DMS 273 (cell line): Measurements from ENCODE around the gene FCGR3A.
A peak's percentile ranks its signal among the peaks of the same experiment; 100 is the strongest.
"Not testable (repeated sequence)": the region's sequence is repeated elsewhere in the genome, so short reads cannot be mapped to it uniquely, and the experiment has no call there.

Source experiments
- DNase-seq: peaks from one replicate; lab custom pipeline; 2025; ENCODE audit not compliant: unreplicated experiment; lab: John Stamatoyannopoulos, UW

The FCGR3A gene

DNA sequence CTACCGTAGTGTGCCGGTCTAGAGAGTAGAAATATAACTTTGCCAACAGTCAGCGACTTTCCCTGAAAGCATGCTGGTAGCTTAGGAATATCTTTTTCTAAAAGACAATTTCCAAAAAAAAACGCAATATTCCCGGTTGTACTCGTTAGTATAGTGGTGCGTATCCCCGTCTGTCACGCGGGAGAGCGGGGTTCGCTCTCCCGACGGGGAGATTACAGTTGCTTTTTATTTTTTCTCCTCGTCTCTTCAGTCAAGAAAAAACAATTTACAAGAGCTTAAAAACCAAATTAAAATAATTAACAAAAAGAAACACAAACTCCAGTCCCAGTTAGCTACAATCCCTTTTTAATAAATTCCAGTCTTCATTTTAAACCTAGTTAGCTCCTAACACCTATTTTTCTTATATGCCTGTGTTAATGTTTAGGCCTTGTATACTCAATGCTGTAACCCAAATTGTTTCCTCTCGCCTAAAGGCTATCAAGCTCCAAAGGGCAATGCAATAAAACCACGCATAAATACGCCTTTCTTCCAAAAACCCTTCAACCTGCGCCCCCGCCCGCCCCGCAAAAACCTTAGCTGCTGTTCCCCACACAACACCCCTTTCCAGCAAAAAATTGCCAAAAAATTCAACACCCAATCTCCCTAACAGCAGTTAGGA is 17.5 kb downstream of the FCGR3A start:
- no peak for DNase-seq

DNA sequence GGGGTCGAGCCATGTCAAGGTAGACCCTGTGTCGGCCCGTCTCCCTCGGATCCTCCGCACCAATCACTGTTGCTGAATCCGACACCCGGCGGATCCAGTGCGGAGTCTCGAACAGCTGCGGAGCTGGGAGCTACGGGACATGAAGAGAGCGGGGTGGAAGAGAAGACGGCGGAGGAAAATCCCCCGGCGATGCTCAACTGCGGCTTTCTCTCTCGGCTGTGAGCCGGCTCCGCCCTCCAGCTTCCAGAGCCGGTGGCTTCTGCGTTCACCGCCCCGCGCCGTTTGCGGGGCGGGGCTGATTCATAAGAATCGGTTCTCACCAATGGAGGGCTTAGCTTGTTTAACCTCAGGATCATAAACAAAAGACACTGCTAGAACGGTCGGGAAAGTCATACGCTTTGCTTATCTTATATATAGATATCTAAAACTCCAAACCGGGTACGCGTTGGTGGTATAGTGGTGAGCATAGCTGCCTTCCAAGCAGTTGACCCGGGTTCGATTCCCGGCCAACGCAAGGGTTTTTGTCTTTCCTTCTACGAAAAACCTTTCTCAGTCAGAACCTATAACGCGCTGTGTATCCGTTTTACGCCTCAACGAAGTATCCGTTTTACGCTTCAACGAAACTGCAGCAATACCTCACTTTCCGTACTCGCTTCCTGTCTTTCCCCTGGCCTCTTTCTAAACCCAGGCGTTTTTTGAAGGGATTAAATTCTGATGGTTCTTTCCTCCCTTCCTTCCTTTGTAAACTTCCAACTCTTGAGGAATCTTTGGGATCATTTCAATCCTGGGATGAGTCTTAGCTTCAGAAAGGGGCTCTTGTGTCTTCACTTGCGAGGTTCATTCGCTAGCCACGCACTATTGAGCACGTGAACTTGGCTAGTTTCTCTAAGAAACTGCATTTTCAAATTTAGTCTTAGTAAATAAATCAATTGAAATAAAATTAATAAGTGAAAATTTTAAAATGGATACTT is 18.7 kb downstream of the FCGR3A start:
- DNase-seq = peak; percentile 98

DNA sequence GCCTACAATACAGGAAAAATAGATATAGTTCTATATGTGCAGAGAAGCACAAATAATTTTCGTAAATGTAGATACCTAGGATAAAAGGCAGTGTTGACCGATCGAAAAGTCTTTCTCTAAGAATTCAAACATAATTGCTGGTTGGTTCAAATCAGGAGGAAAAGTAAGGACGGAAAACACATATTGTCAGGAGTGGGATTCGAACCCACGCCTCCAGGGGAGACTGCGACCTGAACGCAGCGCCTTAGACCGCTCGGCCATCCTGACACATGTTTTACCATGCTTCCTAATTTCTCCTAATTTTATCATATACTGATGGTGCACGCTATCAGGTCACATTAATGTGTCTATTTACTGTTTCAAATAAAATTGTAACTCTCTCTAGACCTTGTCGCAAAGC is 19.5 kb downstream of the FCGR3A start:
- DNase-seq = peak; percentile 85

DNA sequence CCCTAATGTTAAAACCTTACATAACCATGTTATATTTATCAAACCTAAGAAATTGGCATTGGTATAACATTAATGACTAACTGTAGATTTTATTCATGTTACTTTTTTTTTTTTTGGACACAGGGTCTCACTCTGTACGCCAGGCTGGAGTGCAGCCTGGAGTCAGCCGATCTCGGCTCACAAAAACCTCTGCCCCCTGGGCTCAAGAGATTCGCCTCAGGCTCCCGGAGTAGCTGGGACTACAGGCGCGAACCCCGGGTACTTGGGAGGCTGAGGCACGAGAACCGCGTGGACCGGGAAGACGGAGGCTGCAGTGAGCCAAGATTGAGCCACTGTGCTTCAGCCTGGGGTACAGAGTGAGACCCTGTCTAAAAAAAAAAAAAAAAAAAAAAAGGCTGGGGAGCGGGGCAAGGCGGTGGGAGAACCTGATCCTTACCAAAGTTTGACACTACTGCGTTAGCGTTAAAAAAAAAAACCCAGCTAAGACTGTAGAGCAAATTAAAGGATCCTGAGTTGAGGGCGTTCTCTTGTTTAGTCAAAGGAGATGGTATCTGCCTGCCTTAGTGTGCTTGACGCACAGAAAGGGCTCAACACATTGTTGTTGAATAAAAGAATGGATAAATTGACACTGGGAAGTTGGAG is 20.0 kb downstream of the FCGR3A start:
- peak; percentile 45 for DNase-seq

DNA sequence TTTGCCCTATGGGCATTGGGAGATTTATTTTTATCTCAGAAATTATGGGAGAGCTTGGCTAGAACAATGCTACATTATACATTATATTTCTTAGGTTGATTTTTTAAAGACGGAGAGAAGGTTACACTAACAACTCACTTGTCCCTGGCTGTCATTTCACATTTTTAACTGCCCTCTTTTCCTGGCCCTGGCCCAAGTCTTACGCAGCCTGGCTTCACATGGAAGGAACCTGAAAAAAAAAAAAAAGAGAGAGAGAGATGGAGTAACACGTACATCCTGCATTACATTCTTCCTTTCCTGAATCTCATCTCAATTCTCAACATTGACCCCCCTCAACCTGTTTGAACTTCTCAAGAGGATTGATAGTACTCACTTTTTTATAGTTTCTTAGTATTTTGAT is 21.1 kb downstream of the FCGR3A start:
- DNase-seq = peak; percentile 14

DNA sequence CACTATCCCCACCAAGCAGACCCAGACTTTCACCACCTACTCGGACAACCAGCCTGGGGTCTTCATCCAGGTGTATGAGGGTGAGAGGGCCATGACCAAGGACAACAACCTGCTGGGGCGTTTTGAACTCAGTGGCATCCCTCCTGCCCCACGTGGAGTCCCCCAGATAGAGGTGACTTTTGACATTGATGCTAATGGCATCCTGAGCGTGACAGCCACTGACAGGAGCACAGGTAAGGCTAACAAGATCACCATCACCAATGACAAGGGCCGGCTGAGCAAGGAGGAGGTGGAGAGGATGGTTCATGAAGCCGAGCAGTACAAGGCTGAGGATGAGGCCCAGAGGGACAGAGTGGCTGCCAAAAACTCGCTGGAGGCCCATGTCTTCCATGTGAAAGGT is 23.7 kb downstream of the FCGR3A start:
- DNase-seq = not testable (repeated sequence)

DNA sequence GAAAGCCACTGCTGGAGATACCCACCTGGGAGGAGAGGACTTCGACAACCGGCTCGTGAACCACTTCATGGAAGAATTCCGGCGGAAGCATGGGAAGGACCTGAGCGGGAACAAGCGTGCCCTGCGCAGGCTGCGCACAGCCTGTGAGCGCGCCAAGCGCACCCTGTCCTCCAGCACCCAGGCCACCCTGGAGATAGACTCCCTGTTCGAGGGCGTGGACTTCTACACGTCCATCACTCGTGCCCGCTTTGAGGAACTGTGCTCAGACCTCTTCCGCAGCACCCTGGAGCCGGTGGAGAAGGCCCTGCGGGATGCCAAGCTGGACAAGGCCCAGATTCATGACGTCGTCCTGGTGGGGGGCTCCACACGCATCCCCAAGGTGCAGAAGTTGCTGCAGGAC is 24.3 kb downstream of the FCGR3A start:
- DNase-seq = not testable (repeated sequence)

DNA sequence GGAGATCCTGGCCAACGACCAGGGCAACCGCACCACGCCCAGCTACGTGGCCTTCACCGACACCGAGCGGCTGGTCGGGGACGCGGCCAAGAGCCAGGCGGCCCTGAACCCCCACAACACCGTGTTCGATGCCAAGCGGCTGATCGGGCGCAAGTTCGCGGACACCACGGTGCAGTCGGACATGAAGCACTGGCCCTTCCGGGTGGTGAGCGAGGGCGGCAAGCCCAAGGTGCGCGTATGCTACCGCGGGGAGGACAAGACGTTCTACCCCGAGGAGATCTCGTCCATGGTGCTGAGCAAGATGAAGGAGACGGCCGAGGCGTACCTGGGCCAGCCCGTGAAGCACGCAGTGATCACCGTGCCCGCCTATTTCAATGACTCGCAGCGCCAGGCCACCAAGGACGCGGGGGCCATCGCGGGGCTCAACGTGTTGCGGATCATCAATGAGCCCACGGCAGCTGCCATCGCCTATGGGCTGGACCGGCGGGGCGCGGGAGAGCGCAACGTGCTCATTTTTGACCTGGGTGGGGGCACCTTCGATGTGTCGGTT is 24.8 kb downstream of the FCGR3A start:
- not testable (repeated sequence) for DNase-seq

DNA sequence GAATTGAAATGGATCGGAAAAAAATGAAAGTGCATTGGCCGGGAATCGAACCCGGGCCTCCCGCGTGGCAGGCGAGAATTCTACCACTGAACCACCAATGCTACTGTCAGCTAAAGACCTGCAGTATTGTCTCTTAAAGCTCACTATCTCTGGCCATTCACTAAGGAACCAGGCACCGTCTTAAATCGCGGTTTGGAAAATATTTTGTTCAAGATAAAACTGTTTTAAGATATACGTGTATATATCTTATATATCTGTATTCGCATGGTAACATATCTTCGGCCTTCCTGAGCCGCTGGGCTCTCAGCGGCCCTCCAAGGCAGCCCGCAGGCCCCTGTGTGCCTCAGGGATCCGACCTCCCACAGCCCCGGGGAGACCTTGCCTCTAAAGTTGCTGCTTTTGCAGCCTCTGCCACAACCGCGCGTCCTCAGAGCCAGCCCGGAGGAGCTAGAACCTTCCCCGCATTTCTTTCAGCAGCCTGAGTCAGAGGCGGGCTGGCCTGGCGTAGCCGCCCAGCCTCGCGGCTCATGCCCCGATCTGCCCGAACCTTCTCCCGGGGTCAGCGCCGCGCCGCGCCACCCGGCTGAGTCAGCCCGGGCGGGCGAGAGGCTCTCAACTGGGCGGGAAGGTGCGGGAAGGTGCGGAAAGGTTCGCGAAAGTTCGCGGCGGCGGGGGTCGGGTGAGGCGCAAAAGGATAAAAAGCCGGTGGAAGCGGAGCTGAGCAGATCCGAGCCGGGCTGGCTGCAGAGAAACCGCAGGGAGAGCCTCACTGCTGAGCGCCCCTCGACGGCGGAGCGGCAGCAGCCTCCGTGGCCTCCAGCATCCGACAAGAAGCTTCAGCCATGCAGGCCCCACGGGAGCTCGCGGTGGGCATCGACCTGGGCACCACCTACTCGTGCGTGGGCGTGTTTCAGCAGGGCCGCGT is 25.5 kb downstream of the FCGR3A start, which contains the start of gene HSPA6:
TSS of gene HSPA6 (plus strand) at position 724 of the 925 bp plus-strand sequence. CDS start at position 843, 119 bp downstream.
- peak; percentile 86 for DNase-seq

DNA sequence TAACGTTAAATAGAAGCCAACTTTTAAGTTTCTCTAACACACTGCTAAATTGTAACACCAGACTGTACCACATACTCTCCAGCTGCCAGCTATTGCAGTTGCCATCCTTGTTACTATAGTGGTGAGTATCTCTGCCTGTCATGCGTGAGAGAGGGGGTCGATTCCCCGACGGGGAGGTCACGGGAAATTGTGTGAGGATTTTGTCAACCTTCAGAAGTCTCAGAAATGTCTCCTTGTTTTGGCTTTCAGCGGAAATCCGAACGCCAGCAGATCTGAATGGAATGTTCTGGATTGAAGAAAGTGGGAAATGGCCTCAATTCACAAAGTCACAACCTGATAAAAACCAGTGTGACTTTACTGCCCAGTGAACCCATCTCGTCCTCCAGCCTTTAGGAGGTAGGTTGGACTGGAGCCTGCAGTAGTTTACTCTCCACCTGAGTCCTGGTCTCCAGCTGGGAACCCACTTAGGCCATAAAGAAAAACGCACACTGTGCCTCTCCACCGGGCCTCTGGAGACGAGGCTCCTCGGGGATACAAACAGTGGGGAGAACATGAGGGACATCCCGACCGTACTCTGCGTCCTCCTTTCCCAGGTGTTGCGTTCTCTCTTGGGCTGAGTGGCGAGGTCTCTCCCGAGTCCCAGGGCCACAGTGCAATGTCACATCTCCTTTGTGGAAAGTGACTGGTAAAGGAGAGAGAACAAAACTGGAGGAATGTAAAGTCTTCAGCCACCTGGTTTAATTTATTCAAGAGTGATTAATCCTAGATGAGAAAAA is 26.4 kb downstream of the FCGR3A start:
- DNase-seq = not testable (repeated sequence)

DNA sequence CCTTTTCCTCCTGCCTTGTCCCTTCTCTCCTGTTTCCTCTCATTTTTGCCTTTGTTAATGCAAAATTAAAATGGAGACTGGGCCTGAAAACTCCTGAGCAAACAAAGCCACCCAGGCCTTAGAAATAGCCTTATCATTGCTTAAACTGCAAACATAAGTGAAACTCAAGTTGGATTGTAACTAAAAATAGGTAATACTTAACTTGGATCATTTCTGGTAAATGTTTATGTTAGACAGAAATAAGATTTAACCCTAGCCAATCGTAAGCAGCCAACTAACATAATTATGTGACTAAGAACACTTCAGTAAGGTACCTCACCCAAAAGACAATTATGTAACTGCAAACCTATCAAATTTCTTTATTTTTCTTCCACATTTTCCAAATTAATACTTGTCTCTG is 35.7 kb downstream of the FCGR3A start:
- not testable (repeated sequence) for DNase-seq

DNA sequence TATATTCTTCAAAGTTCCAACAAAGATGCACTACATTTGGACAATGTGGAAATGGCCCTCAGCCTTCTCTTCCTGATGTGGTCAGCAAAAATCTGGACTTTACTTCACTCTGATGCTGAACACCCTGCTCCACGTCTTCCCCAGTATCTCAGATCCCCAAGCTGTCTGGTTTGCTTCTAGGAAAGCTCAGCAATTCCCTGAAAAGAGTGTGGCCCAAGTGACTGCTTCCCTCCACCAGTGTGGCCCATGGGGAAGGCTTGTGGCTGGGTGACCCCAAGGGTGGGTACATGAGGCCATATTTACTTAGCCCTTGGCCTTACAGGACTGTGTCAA is 36.2 kb downstream of the FCGR3A start:
- not testable (repeated sequence) for DNase-seq

DNA sequence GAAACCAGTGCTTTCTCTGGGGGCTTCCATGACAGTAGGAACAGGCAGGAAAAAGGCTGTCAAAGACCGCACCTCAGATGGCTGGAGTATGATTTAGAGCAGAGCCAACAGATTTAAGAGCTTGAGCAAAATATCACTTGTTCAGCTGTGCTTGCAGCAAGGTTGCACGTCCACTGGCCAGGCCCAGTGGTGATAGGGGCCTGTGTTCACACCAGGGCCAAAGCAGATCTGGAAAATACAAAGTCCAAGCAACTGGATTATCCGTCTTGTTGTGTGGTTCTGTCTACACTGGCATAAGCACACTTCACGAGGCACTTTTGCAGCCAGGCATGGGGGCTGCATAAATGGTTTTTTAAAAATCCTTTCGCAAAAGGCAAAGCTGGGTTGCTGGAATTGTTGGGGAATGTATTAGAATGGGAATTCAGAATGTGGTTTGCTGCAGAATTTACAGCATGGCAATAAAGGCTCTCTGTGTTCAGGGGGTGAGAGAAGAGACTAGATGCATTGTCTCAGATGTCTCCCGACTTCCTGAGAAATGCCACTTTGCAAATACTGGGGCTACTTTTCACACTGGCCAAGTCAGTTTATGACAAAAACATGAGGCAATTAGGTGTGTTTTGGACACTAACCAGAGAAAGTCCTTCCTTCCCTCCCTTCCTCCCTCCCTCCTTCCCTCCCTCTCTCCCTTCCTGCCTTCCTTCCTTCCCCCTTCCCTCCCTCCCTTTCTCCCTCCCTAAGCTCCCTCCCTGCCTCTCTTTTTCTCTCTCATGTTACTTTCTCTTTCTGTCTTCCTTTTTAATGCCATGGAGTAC is 36.8 kb downstream of the FCGR3A start:
- not testable (repeated sequence) for DNase-seq

DNA sequence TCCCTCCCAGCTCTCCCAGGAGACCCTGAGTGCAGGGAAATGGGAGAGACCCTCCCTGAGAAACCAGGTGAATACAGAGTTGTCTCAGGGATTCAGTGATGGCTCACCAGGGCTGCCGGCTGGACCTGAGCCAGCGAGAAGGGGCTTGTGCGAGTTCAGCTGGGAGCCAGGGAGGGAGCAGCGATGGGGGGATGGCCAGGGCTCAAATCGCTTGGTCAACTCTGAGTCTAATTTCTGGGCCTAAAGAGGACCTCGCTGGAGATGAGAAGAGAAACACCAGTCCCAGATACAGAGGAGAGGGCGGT is 37.9 kb downstream of the FCGR3A start:
- DNase-seq = no peak

DNA sequence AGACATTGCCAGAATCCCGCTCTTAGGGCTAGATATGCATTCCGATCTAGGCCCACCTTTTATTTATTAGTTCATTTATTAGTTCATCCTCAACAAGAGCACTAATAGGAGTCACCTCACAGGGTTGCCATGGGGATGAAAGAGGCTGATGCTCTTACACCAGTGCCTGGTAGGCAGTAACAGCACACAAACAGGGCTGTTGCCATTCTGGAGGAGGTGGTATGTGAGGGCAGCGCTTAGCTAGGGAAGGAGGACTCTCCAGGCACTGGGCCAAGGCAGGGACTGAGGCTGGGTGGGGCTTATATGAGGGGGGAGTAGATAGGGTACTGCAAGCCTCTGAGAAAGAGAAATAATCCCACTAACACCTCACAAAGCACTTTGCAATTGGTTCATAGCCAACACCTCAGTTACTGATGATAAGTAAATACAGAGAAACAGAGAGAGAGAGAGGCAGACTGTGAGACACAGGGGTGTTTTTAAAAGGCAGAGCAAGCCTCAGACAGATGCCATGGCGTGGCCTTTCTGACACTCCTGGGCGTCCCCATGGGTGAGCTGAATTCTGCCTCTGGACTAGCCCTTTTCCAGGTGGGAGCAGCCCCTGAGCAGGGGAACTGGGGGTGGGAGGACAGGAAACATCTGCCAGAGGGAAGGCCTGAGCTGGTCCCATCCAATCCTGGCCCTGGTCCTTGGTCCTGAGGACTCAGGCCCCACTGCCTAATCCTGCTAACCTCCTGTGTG is 38.4 kb downstream of the FCGR3A start:
- DNase-seq = peak; percentile 34

DNA sequence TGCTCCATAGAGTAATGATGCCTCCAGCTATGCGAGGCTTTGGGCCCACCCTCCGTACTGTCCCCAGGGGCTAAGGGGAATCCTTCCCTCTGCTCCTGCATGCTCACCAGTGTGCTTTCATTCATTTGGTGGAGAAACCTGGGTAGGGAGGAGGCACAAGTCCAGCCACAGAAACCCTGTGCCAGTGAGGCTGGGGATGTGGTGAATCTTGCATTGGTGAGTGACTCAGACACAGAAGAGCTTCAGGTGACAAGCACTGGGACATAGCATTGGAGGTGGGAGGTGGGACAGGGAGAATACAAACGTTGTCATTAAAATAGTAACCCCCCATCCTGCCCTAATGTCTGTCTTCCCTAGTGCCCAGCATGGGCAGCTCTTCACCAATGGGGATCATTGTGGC is 39.1 kb downstream of the FCGR3A start:
- DNase-seq = no peak

DNA sequence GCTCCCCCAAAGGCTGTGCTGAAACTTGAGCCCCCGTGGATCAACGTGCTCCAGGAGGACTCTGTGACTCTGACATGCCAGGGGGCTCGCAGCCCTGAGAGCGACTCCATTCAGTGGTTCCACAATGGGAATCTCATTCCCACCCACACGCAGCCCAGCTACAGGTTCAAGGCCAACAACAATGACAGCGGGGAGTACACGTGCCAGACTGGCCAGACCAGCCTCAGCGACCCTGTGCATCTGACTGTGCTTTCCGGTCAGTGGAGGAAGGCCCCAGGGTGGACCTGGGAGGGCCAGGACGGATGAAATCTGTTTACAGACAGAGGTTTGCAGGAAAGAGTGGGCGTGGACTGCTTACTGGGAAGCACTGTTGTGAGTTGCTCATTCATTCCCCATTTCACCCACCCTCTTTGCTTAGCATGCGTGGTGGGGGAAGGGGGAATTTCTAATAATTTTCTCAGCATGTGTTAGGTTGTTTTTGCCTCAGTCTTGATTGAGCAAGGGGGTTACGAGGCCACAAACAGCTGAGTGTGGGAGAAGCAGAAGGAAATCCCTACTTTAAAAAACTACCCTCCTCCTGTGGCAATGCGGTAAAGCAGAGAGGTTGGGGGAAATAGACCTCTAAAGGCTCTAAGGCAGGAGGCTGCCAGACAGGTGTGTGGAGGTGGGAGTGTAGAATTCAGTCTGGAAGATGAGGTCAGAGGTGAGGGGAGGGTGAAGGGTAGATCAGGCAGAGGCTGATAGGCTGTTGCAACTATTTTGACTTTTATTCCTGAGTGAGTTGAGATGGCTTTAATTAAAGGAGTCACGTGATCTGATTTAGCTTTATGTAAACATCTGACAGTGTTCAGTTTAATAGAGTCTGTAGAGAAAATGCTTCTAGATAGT is 43.0 kb downstream of the FCGR3A start:
- DNase-seq = no peak
